Stromal cell of bone marrow (primary cell): ENCODE results near the gene MTOR.
"Not testable (repeated sequence)": the region's sequence is repeated elsewhere in the genome, so short reads cannot be mapped to it uniquely, and the experiment has no call there.

Source experiments
- DNase-seq: peaks from one replicate; pipeline ENCODE4 v3.0.0-alpha.2; 2012; ENCODE audit warnings: low read depth

The MTOR gene

GRCh38 chr1:11180342-11180744 lies 82.0 kb downstream of the MTOR start:
- peak; percentile 64 for DNase-seq

GRCh38 chr1:11179749-11180148 lies 82.6 kb downstream of the MTOR start:
- DNase-seq = not testable (repeated sequence)

- DNase-seq = no peak
These were observed 83.2 kb downstream of the MTOR start for GRCh38 chr1:11179125-11179524.

DNA sequence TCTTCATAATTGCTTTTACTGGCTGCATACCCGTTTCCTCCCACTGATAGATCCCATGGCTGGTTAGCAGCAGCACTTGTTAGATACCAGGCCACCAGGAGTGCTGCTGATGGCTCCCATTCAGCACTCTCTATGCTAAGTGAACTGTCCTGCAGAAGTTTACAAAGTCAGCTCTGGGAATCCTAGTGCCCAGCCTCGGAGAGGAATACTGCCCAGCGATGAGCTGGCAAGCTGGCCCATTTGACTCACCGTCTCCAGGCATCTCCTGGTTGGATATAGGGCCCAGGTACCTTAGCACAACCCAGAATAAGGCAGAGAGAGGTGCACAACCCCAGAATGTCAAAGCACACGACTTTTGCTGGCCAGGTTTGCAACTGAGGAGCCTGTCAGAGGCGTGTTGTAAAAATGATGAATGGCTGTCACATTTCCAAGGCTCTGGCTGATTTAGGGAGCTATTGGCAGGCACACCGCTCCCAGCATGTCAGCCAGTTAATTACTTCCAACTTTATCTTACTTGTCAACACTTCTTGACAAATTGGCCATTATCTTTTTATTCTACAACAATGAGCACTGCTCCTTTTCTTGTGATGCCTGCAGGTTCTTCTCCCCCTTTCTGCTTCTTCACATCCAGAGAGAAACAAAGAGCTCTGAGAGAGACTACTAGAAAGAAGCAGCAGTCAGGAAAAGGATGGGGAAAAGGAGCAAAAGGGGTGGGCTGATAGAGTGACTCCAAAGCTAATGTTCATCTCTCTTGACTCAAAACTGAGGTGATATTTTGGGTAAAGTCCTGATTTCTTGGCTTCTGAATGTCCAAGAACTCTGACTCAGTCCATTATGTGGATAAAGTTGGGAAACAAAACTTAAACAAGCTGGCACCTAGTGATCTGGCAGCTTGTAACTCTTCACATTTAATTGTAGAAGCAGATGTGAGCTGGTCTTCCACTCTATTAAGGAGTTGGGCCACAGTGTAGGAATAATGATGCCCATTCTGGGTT lies 84.0 kb downstream of the MTOR start:
- no peak for DNase-seq

- no peak for DNase-seq
These were observed 86.2 kb downstream of the MTOR start for GRCh38 chr1:11176081-11176706.

DNA sequence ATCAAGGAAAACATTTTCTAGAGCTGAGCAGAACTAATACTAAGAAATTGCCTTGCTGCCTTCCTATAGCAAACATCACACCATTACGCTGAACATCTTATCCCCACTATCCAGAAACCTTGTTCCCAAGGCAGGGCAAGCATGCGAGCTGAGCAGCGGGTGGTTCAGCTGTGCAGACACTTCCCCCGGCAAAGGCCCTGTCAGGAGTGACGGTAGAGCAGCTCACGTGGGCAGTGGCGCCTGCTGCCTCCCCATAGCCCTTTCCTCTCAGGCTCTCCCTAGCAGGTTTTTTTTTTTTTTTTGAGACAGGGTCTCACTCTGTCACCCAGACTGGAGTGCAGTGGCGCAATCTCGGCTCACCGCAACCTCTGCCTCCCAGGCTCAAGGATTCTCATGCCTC lies 86.9 kb downstream of the MTOR start:
- DNase-seq = no peak

GRCh38 chr1:11174261-11174942 lies 87.9 kb downstream of the MTOR start:
- no peak for DNase-seq

- DNase-seq = no peak
These were observed 92.2 kb downstream of the MTOR start for GRCh38 chr1:11170102-11170501.

- DNase-seq = no peak
These were observed 93.1 kb downstream of the MTOR start for GRCh38 chr1:11169202-11169601.

GRCh38 chr1:11168731-11169130 lies 93.6 kb downstream of the MTOR start:
- no peak for DNase-seq

DNA sequence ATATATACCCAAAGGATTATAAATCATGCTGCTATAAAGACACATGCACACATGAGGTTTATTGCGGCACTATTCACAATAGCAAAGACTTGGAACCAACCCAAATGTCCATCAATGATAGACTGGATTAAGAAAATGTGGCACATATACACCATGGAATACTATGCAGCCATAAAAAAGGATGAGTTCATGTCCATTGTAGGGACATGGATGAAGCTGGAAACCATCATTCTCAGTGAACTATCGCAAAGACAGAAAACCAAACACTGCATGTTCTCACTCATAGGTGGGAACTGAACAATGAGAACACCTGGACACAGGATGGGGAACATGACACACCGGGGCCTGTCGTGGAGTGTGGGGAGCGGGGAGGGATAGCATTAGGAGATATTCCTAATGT lies 95.6 kb downstream of the MTOR start:
- DNase-seq = not testable (repeated sequence)

GRCh38 chr1:11162752-11163151 lies 99.6 kb downstream of the MTOR start:
- DNase-seq = not testable (repeated sequence)

GRCh38 chr1:11158720-11159321 lies 103.5 kb downstream of the MTOR start:
- DNase-seq = peak; percentile 93

- no peak for DNase-seq
These were observed 104.1 kb downstream of the MTOR start for GRCh38 chr1:11158291-11158690.

DNA sequence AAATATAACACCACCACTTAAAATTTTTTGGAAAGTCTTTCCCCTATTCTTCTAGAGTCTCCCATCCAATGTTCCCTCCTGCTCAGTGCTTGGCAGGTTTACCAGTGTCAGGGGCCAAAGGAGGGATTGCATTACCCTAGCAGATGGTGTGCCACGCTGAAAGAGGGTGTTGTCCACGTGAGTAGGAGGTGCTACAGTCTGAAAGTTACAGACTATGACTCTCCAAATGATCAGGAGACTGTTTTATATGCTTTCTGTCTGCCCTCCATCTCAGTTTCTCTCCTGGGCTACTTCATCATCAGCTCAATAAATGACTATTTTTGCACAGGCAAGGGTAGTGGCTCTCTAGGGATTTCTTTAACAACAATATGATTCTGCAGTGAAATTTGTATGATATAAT lies 104.5 kb downstream of the MTOR start:
- DNase-seq = peak; percentile 73

DNA sequence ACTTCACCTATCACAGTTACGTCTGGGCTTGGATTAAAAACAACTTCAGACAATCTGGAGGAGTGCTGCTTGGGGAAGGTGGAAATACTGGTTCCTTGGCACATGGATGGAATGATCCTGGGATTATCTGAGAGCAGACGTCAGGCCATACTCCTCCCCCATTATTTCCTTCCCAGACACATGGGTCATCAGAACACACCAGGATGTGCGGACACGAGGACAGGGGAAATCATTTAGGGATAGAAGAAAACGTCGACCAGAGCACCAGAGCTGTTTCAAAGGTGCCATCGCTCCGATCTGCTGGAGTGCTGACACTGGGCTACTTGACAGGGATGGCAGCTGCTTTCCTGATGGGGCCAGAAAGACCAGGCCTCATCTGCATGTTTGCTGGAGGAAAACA lies 105.0 kb downstream of the MTOR start:
- no peak for DNase-seq

DNA sequence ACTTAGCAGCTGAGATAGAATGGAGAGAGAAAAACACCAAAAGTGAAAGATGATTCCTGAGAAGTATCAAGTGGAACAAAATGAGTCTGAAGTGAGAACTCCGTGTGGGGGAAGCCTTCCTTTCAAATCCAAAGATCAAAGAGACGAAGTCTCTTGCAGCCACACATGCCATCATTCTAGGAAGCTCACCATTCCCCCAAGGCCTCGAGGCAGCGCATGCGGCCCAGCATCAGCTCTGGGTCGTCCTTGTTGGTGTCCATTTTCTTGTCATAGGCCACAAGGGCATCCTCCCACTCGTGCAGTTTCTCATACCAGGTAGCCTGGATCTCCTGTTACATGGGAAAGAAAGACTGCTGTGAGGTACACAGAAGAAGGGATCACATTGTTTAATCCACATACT lies 105.4 kb downstream of the MTOR start:
- DNase-seq = no peak

DNA sequence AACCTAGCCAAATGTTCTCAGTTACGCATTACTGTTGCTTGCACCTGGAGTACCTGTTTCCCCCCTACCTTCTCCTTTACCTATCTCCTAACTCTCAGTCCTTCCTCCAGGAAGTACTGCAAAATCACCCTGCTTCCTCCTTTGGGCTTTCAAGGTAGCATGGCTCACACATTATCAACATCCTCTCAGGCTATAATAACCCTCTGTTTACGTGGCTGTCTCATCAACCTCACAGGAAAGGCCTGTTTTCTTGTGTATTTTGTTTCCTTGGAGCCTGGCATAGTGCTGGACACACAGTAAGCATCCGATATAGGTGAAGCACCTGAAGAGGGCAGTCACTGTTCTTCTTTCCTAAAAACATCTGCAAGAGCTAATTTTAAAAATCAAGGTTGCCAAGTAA lies 105.9 kb downstream of the MTOR start:
- DNase-seq = no peak

- DNase-seq = no peak
These were observed 109.2 kb downstream of the MTOR start for GRCh38 chr1:11153184-11153583.

DNA sequence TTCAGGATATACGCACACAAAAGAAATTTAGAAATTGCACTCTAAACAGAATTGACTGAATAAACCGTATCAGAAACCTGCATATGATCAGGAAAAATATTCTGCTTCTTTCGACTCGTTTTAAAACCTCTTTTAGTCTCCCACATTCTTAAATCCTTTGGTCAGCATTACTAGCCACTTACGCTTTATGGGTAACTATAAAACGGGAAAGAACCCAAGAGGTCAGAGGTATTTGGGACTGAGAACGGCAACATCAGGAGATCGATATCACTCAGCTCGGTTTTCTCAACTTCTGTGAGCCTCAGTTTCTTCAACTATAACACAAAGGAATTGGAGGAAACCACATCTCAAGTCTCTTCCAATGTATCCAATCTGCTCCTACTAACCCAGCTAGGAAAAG lies 109.6 kb downstream of the MTOR start:
- no peak for DNase-seq

DNA sequence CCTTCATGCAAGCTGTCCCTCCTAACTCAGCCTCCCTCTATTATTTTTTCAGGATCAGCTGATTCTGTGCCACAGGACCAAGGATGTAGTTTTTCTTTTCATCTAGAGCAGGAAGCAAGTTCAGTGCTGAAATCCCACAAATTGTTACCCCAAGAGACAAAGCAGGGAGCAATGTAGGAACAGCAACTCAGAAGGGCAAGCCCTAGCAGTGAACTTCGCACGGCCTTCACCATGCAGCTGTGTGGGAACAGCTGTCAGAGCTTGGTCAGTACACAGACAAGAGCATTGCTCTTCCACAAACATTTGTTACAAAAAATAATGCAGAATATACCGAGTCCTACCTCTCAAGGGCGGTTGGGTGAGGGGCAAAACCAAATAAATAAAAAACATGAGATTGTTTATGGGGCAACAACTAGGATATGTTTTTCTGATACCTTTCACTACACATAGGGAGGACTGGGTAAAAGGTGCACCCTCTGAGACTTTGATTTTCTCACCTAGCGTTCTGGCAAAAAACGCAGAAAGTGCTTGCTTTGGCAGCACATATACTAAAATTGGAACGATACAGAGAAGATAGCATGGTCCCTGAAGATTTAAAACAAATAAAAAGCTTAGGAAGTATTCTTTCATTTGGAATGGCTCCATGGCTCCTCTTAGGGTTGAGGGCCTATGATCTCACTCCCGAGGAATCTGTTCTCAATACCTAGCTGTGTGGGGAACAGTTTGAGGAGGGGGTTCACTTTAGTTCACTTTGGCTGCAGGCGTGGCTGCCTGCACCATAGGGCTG lies 110.3 kb downstream of the MTOR start:
- DNase-seq = no peak

DNA sequence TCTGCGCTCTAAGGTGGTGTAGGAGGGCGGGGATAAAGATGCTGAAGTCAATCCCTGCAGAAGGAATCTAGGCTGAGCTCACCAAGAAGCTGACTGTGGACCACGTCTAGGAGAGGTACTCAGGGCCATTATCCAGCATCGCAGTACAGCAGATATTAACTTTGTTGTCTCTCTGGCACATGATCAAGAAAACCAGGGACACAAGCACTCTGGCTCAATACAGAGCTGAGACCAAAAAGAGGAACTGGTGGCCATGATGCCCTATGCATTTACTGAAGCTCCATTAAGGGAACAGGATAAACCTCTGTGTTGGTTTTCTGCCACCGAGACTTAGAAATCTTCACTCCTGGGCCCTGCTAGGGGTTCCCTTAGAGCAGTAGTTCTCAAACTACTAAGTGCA lies 111.2 kb downstream of the MTOR start:
- DNase-seq = no peak
